WERI-Rb-1 (cell line): ENCODE data around the gene KDR.

Experiments
- DNase-seq: peaks from one replicate; pipeline ENCODE4 v3.0.0-alpha.2; 2020
- H3K27ac ChIP-seq: fragments of 250-450 bp; sonication (Bioruptor Pico); 2 replicates; pipeline ENCODE4 v1.5.1; 2020; ENCODE audit warnings: mild to moderate bottlenecking, moderate library complexity
- H3K27me3 ChIP-seq: fragments of 250-450 bp; sonication (Bioruptor Pico); 2 replicates; pipeline ENCODE4 v1.5.1; 2021; ENCODE audit warnings: mild to moderate bottlenecking, low read depth, moderate library complexity; ENCODE audit not compliant: insufficient read depth, severe bottlenecking
- H3K36me3 ChIP-seq: fragments of 250-450 bp; sonication (Bioruptor Pico); 2 replicates; pipeline ENCODE4 v1.5.1; 2020; ENCODE audit warnings: mild to moderate bottlenecking, moderate library complexity
- H3K4me3 ChIP-seq: 2 replicates; pipeline ENCODE4 v1.5.1; 2011; ENCODE audit warnings: low read depth, mild to moderate bottlenecking, control low read depth, low read length
- H3K9me3 ChIP-seq: fragments of 250-450 bp; sonication (Bioruptor Pico); 2 replicates; pipeline ENCODE4 v1.5.1; 2021; ENCODE audit warnings: mild to moderate bottlenecking, moderate library complexity; ENCODE audit not compliant: severe bottlenecking
- CTCF ChIP-seq: IDR thresholded peaks from 2 replicates; pipeline ENCODE4 v1.5.1; 2011; ENCODE audit warnings: low read depth, mild to moderate bottlenecking, control low read depth, inconsistent platforms, low read length

The KDR gene

GRCh38 chr4:55127521-55127920 is 2.1 kb upstream of the KDR start:
- H3K9me3 ChIP-seq, result no peaks in the 10 kb centered on the region
- TF ChIP-seq CTCF, result no peak
- H3K4me3 ChIP-seq, result no peak overlapping the region
- no peak overlapping the region for H3K27ac ChIP-seq
- DNase-seq, result no peak
- H3K27me3 ChIP-seq, result peaks cover 59% of the 10 kb centered on the region
- no peaks in the 10 kb centered on the region for H3K36me3 ChIP-seq

GRCh38 chr4:55127053-55127452 is 1.7 kb upstream of the KDR start:
- no peak for TF ChIP-seq CTCF
- Histone ChIP-seq H3K36me3 (no peaks in the 10 kb centered on the region), H3K9me3 (no peaks in the 10 kb centered on the region), H3K27ac (no peak overlapping the region), H3K27me3 (peaks cover 62% of the 10 kb centered on the region), H3K4me3 (no peak overlapping the region)
- no peak for DNase-seq

DNA sequence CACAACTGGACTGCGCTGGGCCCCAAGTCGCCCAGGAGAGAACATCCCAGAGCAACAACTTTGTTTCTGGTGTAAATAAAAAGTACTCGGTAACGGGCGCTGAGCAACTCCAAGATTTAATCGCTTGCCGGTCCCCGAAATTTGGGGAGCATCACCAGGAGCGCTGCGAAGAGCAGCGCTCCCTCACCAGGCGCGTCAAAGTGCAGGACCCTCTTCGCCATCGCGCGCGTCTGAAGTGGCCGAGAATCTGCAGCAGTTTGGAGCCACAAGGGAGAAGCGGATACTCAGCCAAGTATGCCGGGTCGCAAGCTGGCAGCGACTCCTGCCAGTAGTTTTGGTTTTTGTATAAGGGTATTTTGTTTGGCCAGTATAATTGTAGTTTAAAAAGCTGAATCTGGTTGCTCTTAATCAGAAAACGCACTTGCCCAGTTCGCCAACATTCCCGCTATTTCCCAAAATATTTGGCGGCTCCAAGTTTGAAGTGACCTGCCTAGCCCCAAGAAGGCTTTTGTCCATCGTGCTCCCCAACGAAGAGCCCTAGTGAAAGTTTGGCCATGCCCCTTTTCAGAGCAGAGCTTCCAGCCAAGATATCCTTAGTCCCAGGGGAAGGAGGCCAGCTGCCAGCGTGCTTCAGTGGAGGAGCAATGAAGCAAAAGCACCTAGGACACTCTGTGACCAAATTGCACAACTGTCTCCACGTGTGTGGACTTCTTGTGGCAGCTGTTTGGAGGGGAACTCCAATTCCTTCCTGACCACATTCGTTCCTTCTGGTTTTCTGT is 557 bp upstream of the KDR start:
- Histone ChIP-seq H3K36me3 (no peaks in the 10 kb centered on the region), H3K27me3 (peaks cover 64% of the 10 kb centered on the region), H3K4me3 (no peak overlapping the region), H3K27ac (no peak overlapping the region), H3K9me3 (no peaks in the 10 kb centered on the region)
- DNase-seq, result no peak
- TF ChIP-seq CTCF, result no peak

DNA sequence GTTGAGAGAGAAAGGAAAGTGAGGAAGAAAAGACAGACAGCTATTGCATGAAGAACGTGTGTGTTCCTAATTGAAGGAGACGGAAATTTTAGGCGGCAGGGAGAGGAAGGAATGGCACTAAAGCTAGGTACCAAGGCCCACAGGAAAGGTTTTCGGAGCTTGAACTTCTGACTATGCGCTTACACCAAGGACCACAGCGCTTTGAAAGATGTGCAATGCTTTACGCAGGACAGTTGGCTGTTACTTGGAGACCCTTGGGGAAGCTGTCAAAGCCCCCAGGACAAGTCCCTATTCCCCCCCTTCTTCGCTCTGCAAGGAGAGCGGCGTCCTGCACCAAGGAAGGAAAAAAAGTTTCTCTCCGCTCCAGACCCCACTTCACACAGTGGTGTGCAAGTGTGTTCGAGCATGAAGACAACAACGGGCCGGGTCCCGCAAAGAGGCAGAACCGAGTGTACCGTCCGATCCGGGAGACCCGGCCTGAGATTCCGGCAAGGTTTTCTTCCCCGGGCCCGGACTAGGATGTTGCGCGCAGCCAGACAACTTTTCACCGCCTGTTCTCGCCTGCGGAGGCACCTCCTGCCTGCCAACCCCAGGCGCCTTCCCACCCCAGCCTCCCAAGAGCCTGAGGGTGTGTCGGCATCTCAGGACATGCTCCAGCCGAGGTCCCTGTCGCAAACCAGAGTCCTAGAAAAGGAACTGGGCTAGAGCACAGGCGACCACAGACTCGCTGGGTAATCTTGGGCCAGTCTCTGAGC is 896 bp downstream of the KDR start:
- DNase-seq, result no peak
- TF ChIP-seq CTCF, result no peak
- Histone ChIP-seq H3K9me3 (no peaks in the 10 kb centered on the region), H3K36me3 (no peaks in the 10 kb centered on the region), H3K27me3 (peaks cover 74% of the 10 kb centered on the region), H3K4me3 (no peak overlapping the region), H3K27ac (no peak overlapping the region)

GRCh38 chr4:55123791-55124190 is 1.6 kb downstream of the KDR start:
- no peak overlapping the region for H3K4me3 ChIP-seq
- DNase-seq, result no peak

More at GRCh38 chr4:55123791-55124190, 1.6 kb downstream of the KDR start:
- no peaks in the 10 kb centered on the region for H3K9me3 ChIP-seq
- no peak overlapping the region for H3K27ac ChIP-seq
- H3K27me3 ChIP-seq, result peaks cover 74% of the 10 kb centered on the region
- no peaks in the 10 kb centered on the region for H3K36me3 ChIP-seq
- no peak for TF ChIP-seq CTCF
